Pancreas (tissue), 10 donors: Measurements from ENCODE around the gene KPTN. TPM values are rescaled to one million over a fixed set of nuclear protein-coding genes. Genes with fewer than 3 reads are reported as not detected.

Experiments
- ATAC-seq, 4 donors: fragments of 200-7000 bp; cut with Tn5 transposase; one replicate each; pipeline versions ENCODE4 v1.8.0 to v1.9.1; 2020; ENCODE audit warnings: mild to moderate bottlenecking in 4 of 4, moderate library complexity in 4 of 4
- DNase-seq, 6 donors: peaks; one replicate each; pipeline ENCODE4 v3.0.0-alpha.2; 2020
- FAIRE-seq: peaks from 2 replicates; lab custom pipeline; 2012; peaks lifted over from hg19 to GRCh38; lab: Jason Lieb, UNC
- H3K27ac ChIP-seq, 4 donors: fragments of 200-600 bp; sonication (generic); 1 replicate in 3 of 4; 2 replicates in 1 of 4; pipeline versions ENCODE4 v1.5.0 to v1.8.0; 2020
- H3K27me3 ChIP-seq, 4 donors: fragments of 200-600 bp; one replicate each; pipeline ENCODE4 v1.8.0; 2021
- H3K36me3 ChIP-seq, 3 donors: fragments of 200-600 bp; sonication (generic) in 1 of 3; one replicate each; pipeline versions ENCODE4 v1.5.0 to v1.8.0; 2020 to 2021
- H3K4me1 ChIP-seq, 3 donors: fragments of 200-600 bp; one replicate each; pipeline ENCODE4 v1.8.0; 2021
- H3K4me3 ChIP-seq, 4 donors: fragments of 200-600 bp; sonication (generic) in 2 of 4; one replicate each; pipeline versions ENCODE4 v1.5.0 to v1.8.0; 2020 to 2021
- H3K9me3 ChIP-seq, 4 donors: fragments of 200-600 bp; one replicate each; pipeline ENCODE4 v1.8.0; 2021
- WGBS, 2 donors: extraction: QIAGEN DNeasy Blood & Tissue Kit; methylation state at CpG; one replicate each; pipeline ENCODE4 v1.1.7; 2013; 5-methylcytosine and 5-hydroxymethylcytosine counted together
- intact Hi-C, 3 donors: fragments of 100-400 bp; cut with DNase I; formaldehyde crosslinking; loops; one replicate each; pipeline versions ENCODE4 v1.11.1 to v1.14.2; 2022
- polyA plus RNA-seq, 2 donors: library from polyadenylated mRNA; stranded (reverse); fragments of 200-250 nt; gene quantifications; one replicate each; pipeline ENCODE4 v1.2.3, GENCODE V29; 2013
- total RNA-seq, 6 donors: library from RNA; stranded (reverse); fragmentation: NEBNext Ultra II Directional in 4 of 6; extraction: Animal tissue kit (Norgen Biotek cat#: 25700) in 4 of 6; gene quantifications; one replicate each; pipeline versions ENCODE4 v1.2.1 to v1.2.4, GENCODE V29; 2021 to 2023
- TF ChIP-seq, protein P1 (sequence below), 4 donors: fragments of 200-600 bp; sonication (generic) in 3 of 4; IDR thresholded peaks; one replicate each; pipeline versions ENCODE4 v1.5.0 to v1.8.0; 2021; ENCODE audit warnings: antibody characterized with exemption in 4 of 4
- donor health status: healthy with polysubstance abuse.
- donor health status: DM: no; HTN: no; CAD: no; lungs with moderate emphysema.
- donor health status: DM: no; HTN: no; CAD: no.
- donor health status: control.
- donor health status: control.
- donor health status: Bipolar disorder and iron deficiency.
- donor health status: DM: yes; HTN: yes; CAD: no.
- donor health status: DM: no; HTN: no; CAD: no.
- donor health status: DM: no; HTN: no; CAD: no.
- donor health status: DM: yes; HTN: yes; CAD: no.

Gene KPTN
- total and polyA plus RNA-seq, 8 donors = 3.0 to 53.3 (median 6.0) TPM

DNA sequence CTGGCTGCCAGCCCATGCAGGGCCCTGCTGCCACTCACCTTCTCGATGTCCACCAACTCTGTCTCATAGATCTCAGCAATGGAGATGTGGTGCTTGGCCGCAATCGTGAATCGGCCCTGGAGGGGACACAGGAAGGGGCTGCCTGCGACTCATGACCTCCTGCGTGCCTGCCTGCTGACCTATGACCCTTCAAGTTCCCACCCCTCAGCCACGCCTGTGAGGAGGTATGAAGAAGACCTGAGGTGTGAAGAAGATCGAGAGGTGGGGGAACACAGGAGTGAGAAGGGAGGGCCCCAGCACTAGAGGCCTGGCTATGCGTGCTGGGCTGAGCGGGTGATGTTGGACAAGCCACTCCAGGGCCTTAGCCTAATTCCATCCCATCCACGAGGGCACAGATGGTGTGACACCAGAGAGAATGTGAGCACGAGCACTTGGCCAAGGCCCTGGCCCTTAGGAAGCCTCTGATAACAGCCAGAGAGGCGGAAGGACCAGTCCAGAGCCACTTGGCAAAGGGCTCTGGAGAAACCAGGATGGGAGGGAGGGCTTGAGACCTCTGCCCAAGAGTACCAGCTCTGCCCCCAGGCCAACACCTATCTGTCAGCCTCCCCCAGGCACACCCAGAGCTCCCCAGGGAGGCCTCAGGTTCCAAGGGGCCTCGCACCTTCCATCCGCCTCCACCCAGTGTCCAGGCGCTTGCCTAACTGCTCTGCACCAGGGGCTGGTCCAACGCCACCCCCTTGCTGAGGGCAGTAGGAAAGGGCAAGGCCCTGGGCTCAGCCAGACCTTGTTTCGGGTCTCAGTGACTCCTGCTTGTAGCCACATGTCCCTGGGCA, 9.6 kb upstream of the KPTN start:
- H3K27me3 ChIP-seq = no peaks in the 10 kb centered on the region

DNA sequence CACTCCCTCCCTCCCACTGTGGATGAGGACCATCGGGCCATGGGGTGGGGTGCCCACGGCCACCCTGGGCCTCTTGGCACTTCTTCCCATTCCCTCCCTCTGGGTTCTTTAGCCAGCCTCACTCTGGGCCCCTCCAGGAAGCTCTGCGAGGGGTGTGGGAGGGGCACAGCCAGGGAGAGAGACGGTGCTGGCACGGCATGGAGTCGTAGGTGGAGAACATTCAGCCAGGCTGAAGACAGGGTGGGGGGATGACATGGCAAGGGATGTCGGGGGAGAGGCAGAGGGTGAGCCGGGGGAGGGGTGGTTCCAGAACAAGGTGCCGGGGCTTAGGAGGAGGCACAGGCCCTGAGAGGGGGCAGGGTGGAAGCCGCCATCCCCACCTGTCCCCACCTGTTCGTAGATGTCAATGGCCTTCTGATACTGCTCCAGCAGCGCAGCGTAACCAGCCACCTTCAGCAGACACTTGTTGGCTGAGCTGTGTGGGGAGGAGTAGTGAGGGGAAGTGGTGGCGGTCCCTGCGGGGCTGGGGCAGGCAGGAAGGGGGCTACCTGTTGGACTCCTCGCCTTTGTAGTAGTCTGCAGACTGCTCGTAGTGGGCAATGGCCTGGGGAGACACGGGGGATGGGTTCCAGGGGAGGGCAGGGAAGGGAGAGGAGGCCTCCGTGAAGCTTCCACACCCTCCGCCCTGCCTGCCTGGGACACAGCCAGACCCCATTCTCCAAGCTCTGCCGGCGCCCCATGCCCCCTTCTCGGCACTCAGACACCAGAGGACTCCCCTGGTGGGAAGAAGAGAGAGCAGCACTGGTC, 8.8 kb upstream of the KPTN start:
- ATAC-seq = no peak
- TF ChIP-seq, protein P1, sequence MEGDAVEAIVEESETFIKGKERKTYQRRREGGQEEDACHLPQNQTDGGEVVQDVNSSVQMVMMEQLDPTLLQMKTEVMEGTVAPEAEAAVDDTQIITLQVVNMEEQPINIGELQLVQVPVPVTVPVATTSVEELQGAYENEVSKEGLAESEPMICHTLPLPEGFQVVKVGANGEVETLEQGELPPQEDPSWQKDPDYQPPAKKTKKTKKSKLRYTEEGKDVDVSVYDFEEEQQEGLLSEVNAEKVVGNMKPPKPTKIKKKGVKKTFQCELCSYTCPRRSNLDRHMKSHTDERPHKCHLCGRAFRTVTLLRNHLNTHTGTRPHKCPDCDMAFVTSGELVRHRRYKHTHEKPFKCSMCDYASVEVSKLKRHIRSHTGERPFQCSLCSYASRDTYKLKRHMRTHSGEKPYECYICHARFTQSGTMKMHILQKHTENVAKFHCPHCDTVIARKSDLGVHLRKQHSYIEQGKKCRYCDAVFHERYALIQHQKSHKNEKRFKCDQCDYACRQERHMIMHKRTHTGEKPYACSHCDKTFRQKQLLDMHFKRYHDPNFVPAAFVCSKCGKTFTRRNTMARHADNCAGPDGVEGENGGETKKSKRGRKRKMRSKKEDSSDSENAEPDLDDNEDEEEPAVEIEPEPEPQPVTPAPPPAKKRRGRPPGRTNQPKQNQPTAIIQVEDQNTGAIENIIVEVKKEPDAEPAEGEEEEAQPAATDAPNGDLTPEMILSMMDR (IDR thresholded peaks at IDR 0.05) = no peak

More for the DNA sequence above, 9.6 kb upstream of the KPTN start:
- Histone ChIP-seq H3K27ac (no peak overlapping the region), H3K4me1 (no peaks in the 10 kb centered on the region), H3K36me3 (peaks cover 2 to 58% (median 11%) of the 10 kb centered on the region in 3 donors), H3K4me3 (no peak overlapping the region), H3K9me3 (no peaks in the 10 kb centered on the region)
- DNase-seq (peak in 1 of 6 donors; percentile 50), FAIRE-seq (no peak), ATAC-seq (no peak)
- intact Hi-C loops = no loop called here
- TF ChIP-seq, protein P1 (IDR thresholded peaks at IDR 0.05) = no peak
- WGBS, 2 donors = 82 to 84% methylated on average over 18 of the region's 18 CpGs

DNA sequence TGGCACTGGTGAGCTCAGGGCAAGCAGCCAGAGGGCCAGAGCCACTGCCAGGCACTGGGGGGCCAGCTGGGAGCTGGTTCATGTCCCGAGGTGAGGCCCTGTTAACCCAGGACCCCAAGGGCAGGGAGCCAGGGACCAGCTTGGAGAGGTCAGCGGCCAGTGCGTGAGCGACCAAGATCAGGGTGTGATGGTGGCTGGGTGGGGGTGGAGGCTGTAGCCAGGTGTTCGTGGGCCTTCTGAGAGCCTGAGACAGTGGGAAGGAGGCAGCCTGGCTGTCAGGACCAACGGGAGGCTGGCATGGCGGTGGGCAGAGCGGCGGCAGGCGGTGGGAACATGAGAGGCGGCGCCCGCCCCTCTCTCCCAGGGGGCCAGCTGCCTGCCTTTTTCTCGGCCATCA, 8.1 kb upstream of the KPTN start:
- DNase-seq (peak in 2 of 6 donors; percentile 58 to 75), FAIRE-seq (no peak), ATAC-seq (no peak)
- Histone ChIP-seq H3K9me3 (no peaks in the 10 kb centered on the region), H3K4me1 (no peaks in the 10 kb centered on the region), H3K4me3 (no peak overlapping the region), H3K27ac (no peak overlapping the region), H3K27me3 (no peaks in the 10 kb centered on the region), H3K36me3 (peaks cover 2 to 55% (median 9%) of the 10 kb centered on the region in 3 donors)
- TF ChIP-seq, protein P1 (IDR thresholded peaks at IDR 0.05) = no peak
- intact Hi-C loops = no loop called here
- WGBS, 2 donors = 90 to 91% methylated on average over 12 to 14 of the region's 14 CpGs

More for the DNA sequence above, 8.8 kb upstream of the KPTN start:
- Histone ChIP-seq H3K27ac (no peak overlapping the region), H3K36me3 (peaks cover 2 to 62% (median 9%) of the 10 kb centered on the region in 3 donors), H3K27me3 (no peaks in the 10 kb centered on the region), H3K4me3 (no peak overlapping the region), H3K4me1 (no peaks in the 10 kb centered on the region), H3K9me3 (no peaks in the 10 kb centered on the region)
- intact Hi-C loops = no loop called here
- 81 to 83% methylated on average over 22 to 23 of the region's 23 CpGs for WGBS, 2 donors
- FAIRE-seq = no peak
- peak in 2 of 6 donors; percentile 26 to 66 for DNase-seq

DNA sequence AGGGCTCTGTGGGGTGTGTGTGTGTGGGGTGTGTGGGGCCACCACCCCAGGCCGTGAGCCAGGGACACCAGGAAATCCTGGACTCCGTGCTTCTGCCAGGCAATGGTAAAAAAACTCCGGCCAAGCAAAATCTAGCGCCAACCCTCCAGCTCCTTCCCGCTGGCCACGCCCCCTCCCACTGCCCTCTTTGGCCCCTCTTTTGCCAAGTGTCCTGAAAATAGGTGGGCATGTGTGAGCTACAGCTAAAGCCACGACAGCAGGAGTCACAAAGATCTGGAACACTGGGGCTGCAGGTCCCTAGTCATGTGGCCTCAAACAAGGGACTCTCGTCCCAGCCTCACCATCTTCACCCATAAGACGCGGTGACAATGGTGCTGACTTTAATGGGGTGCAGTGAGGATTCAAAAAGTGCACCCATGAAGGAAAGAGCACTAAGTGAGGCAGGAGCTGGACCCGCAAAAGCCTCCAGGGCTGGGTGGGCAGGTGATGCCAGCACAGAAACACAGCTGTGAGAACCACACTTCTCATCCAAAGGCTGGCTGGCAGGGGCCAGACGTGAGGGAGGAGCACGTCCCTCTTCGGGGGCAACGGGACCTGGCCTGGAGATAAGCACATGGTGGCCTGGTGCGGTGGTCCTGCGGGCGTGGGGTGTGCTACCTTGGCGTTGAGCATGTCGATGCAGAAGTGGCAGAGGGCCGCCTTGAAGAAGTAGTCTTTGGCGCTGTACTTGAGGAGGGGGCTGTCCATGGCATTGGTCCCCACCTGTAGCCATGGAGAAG, 7.5 kb upstream of the KPTN start:
- TF ChIP-seq, protein P1 (IDR thresholded peaks at IDR 0.05) = no peak
- Histone ChIP-seq H3K27ac (no peak overlapping the region), H3K4me3 (no peak overlapping the region), H3K27me3 (no peaks in the 10 kb centered on the region), H3K4me1 (no peaks in the 10 kb centered on the region), H3K36me3 (peaks cover 2 to 51% (median 9%) of the 10 kb centered on the region in 3 donors), H3K9me3 (no peaks in the 10 kb centered on the region)
- DNase-seq (peak in 2 of 6 donors; percentile 22 to 67), ATAC-seq (no peak), FAIRE-seq (no peak)
- WGBS, 2 donors = 87 to 89% methylated on average over 22 of the region's 22 CpGs
- intact Hi-C loops = no loop called here
